GM15510 (cell line): ENCODE measurements around the gene AGT.

Experiments
- POLR2A ChIP-seq: IDR thresholded peaks from 3 replicates; pipeline ENCODE4 v1.6.1; 2011; ENCODE audit warnings: borderline replicate concordance; ENCODE audit not compliant: insufficient read length; ENCODE audit errors: extremely low read depth

The AGT gene

GRCh38 chr1:230712470-230712942, 1.4 kb downstream of the AGT start:
- no peak for TF ChIP-seq POLR2A

- no peak for TF ChIP-seq POLR2A
Observed at GRCh38 chr1:230711245-230711644, 2.7 kb downstream of the AGT start.

- no peak for TF ChIP-seq POLR2A
Observed at GRCh38 chr1:230710543-230710904, 3.4 kb downstream of the AGT start.

- no peak for TF ChIP-seq POLR2A
Observed at GRCh38 chr1:230709619-230710542, 4.0 kb downstream of the AGT start.

- TF ChIP-seq POLR2A, result no peak
Observed at GRCh38 chr1:230708631-230709580, 5.0 kb downstream of the AGT start.

GRCh38 chr1:230707732-230708630, 5.9 kb downstream of the AGT start:
- no peak for TF ChIP-seq POLR2A

GRCh38 chr1:230706887-230707731, 6.8 kb downstream of the AGT start:
- TF ChIP-seq POLR2A, result no peak

- no peak for TF ChIP-seq POLR2A
Observed at GRCh38 chr1:230706020-230706699, 7.8 kb downstream of the AGT start.

- no peak for TF ChIP-seq POLR2A
Observed at GRCh38 chr1:230705289-230706019, 8.5 kb downstream of the AGT start.

GRCh38 chr1:230704830-230705229, 9.1 kb downstream of the AGT start:
- no peak for TF ChIP-seq POLR2A

GRCh38 chr1:230703679-230704385, 10.1 kb downstream of the AGT start:
- TF ChIP-seq POLR2A, result no peak
